ENCODE results near the gene CCM2.

The CCM2 gene

GRCh38 chr7:45069444-45070253, 69.6 kb downstream of the CCM2 start:
- no peak for DNase-seq

GRCh38 chr7:45070254-45070642, 70.2 kb downstream of the CCM2 start:
- no peak for DNase-seq

GRCh38 chr7:45071528-45071927, 71.5 kb downstream of the CCM2 start:
- DNase-seq: no peak

- DNase-seq: no peak
Observed at GRCh38 chr7:45072131-45073030, 72.4 kb downstream of the CCM2 start.

- peak; percentile 44 for DNase-seq
Observed at GRCh38 chr7:45073031-45073785, 73.2 kb downstream of the CCM2 start.

GRCh38 chr7:45073786-45074527, 74.0 kb downstream of the CCM2 start:
- peak; percentile 59 for DNase-seq

GRCh38 chr7:45074528-45075354, 74.7 kb downstream of the CCM2 start:
- DNase-seq: no peak

- no peak for DNase-seq
Observed at GRCh38 chr7:45075355-45075644, 75.3 kb downstream of the CCM2 start.

- no peak for DNase-seq
Observed at GRCh38 chr7:45075871-45076796, 76.1 kb downstream of the CCM2 start.

- DNase-seq: no peak
Observed at GRCh38 chr7:45076946-45077345, 76.9 kb downstream of the CCM2 start.

GRCh38 chr7:45077579-45077978, 77.6 kb downstream of the CCM2 start:
- DNase-seq: no peak

- DNase-seq: no peak
Observed at GRCh38 chr7:45078125-45078681, 78.2 kb downstream of the CCM2 start.

- DNase-seq: no peak
Observed at GRCh38 chr7:45080265-45080957, 80.4 kb downstream of the CCM2 start.

GRCh38 chr7:45080958-45081669, 81.1 kb downstream of the CCM2 start:
- DNase-seq: no peak

- no peak for DNase-seq
Observed at GRCh38 chr7:45081670-45081974, 81.6 kb downstream of the CCM2 start.

GRCh38 chr7:45082031-45082830, 82.2 kb downstream of the CCM2 start:
- DNase-seq: no peak

- no peak for DNase-seq
Observed at GRCh38 chr7:45082831-45083331, 82.9 kb downstream of the CCM2 start.

- no peak for DNase-seq
Observed at GRCh38 chr7:45084336-45084735, 84.3 kb downstream of the CCM2 start.

All from NCI-H69 (cell line).